GM20000 (cell line): Measurements from ENCODE around the gene EPC2.

Experiments used
- DNase-seq: peaks from one replicate; pipeline ENCODE4 v3.0.0; 2012; ENCODE audit warnings: low spot score
- CTCF ChIP-seq: IDR thresholded peaks from 2 replicates; pipeline ENCODE4 v1.5.1; 2012; ENCODE audit warnings: mild to moderate bottlenecking, control low read depth; ENCODE audit errors: extremely low read depth, missing control alignments

Gene EPC2

DNA sequence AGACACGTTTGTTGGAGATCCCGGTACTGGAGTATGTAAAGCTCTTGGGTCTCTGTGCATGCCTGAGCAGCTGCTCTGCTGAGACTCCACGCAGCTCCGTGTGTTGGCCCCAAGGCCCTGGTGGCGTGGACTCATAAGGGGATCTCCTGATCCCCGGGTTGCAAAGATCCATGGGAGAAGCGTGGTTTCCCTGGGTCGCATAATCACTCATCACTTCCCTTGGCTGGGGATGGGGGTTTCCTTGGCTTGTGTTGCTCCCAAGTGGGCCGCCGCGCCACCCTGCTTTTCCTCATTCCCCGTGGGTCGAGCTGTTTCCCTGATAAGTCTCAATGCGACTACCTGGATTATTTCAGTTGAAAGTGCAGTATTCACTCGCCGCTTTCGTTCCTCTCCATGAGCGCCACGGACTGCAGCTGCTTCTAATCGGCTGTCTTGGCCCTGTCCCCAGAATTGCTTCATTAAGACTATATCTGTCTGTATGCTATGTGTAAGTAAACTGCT is 76.0 kb downstream of the EPC2 start:
- DNase-seq: no peak
- no peak for TF ChIP-seq CTCF

DNA sequence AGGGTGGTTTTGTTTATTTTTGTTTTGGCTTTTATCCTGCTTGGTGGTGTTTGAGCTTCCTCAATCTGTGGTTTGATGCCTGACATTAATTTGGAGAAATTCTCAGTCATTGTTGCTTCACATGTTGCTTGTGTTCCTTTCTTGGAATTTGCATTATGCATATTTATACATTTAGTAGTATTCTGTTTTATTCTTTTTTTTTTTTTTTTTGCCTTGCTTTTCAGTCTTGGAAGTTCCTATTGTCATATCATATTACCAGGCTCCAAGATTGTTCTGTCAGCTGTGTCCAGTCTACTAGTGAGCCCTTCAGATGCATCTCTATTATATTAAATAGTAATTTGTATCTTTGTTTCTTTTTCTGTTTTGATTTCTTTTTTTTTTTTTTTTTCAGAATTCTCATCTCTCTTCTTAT is 77.0 kb downstream of the EPC2 start:
- DNase-seq: no peak
- no peak for TF ChIP-seq CTCF

- TF ChIP-seq CTCF: no peak
- no peak for DNase-seq
Measured at GRCh38 chr2:148721991-148722777, 77.6 kb downstream of the EPC2 start.

- DNase-seq: no peak
- TF ChIP-seq CTCF: no peak
Measured at GRCh38 chr2:148725564-148725963, 81.0 kb downstream of the EPC2 start.

GRCh38 chr2:148726228-148726627 is 81.7 kb downstream of the EPC2 start:
- no peak for TF ChIP-seq CTCF

DNA sequence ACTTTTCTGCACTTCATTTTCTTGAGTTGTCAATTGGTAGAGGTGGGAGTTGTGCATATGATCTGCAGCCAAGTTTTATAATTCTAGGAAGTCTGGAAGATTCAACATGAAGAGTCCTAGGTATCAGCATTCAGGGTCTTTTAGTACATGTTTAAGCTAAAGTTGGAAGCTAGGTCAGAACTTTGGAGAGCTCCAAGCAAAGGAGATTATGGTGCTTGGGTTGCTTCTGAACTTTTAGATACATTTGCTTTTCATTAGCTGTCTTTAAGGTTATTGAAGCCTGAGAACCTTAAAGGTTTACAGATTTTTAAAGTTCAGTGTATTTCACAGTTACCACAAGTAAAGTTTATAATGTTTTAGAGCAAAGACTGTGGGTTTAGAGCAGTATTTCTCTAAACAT is 85.5 kb downstream of the EPC2 start:
- no peak for TF ChIP-seq CTCF
- no peak for DNase-seq

More at GRCh38 chr2:148726228-148726627, 81.7 kb downstream of the EPC2 start:
- DNase-seq: no peak

- no peak for DNase-seq
- no peak for TF ChIP-seq CTCF
Measured at GRCh38 chr2:148737742-148738141, 93.2 kb downstream of the EPC2 start.
